Measurements from ENCODE around the gene GMDS. TPM values are rescaled to one million over a fixed set of nuclear protein-coding genes. Genes with fewer than 3 reads are reported as not detected.

Gene GMDS
- total and polyA plus RNA-seq, 2 experiments from 2014 or later = 30.1 to 36.5 TPM

GRCh38 chr6:1627827-1628560 is 617.4 kb downstream of the GMDS start (continued):
- TF ChIP-seq ZNF462 (CRISPR knock-in tag; IDR thresholded peaks at IDR 0.05) (no peak), POLR2AphosphoS5 (IDR thresholded peaks at IDR 0.05; ENCODE audit: low read depth) (no peak), NANOG (IDR thresholded peaks at IDR 0.05; ENCODE audit: borderline replicate concordance) (no peak), ZNF331 (CRISPR knock-in tag; IDR thresholded peaks at IDR 0.05; ENCODE audit: low read depth) (no peak), EZH2 (IDR thresholded peaks at IDR 0.05; ENCODE audit: low read depth, unreplicated experiment) (no peak), ETS1 (IDR thresholded peaks at IDR 0.05) (no peak), ZNF114 (CRISPR knock-in tag; IDR thresholded peaks at IDR 0.05) (no peak), CTCF (conservative IDR thresholded peaks at IDR 0.05; ENCODE audit: low read depth in 2 of 2) (no peak), JUNB (IDR thresholded peaks at IDR 0.05; ENCODE audit: unreplicated experiment) (no peak)
